GM23248 (cell line): Measurements from ENCODE around the gene PPP1R37. TPM values are rescaled to one million over a fixed set of nuclear protein-coding genes. Genes with fewer than 3 reads are reported as not detected.

Source experiments
- DNase-seq: peaks from one replicate; pipeline ENCODE4 v3.0.0-alpha.2; 2015
- H2AFZ ChIP-seq: fragments of 200-600 bp; sonication (generic); 2 replicates; pipeline ENCODE4 v1.6.1; 2016; ENCODE audit warnings: antibody characterized with exemption
- H3F3A ChIP-seq: fragments of 200-600 bp; sonication (generic); 2 replicates; pipeline ENCODE4 v1.6.1; 2016; ENCODE audit warnings: mild to moderate bottlenecking, antibody characterized with exemption, mixed run types; ENCODE audit not compliant: insufficient read depth
- H3K27ac ChIP-seq: fragments of 200-600 bp; sonication (generic); 2 replicates; pipeline ENCODE4 v1.5.1; 2016; ENCODE audit warnings: mild to moderate bottlenecking
- H3K27me3 ChIP-seq: fragments of 200-600 bp; sonication (generic); replicated peaks from 2 replicates; pipeline ENCODE4 v1.6.1; 2016; ENCODE audit warnings: mild to moderate bottlenecking; ENCODE audit not compliant: insufficient read depth
- H3K36me3 ChIP-seq: fragments of 200-600 bp; sonication (generic); 2 replicates; pipeline ENCODE4 v1.6.1; 2016; ENCODE audit warnings: low read depth, mild to moderate bottlenecking
- H3K4me1 ChIP-seq: fragments of 200-600 bp; sonication (generic); 2 replicates; pipeline ENCODE4 v1.6.1; 2016; ENCODE audit warnings: mild to moderate bottlenecking; ENCODE audit not compliant: insufficient read depth
- H3K4me2 ChIP-seq: fragments of 200-600 bp; sonication (generic); one replicate; pipeline ENCODE4 v1.6.1; 2016; ENCODE audit warnings: mild to moderate bottlenecking; ENCODE audit not compliant: unreplicated experiment
- H3K4me3 ChIP-seq: fragments of 200-600 bp; sonication (generic); 2 replicates; pipeline ENCODE4 v1.5.1; 2016; ENCODE audit warnings: mild to moderate bottlenecking
- H3K79me2 ChIP-seq: fragments of 200-600 bp; sonication (generic); 2 replicates; pipeline ENCODE4 v1.6.1; 2016; ENCODE audit warnings: mild to moderate bottlenecking; ENCODE audit not compliant: insufficient read depth
- H3K9ac ChIP-seq: fragments of 200-600 bp; sonication (generic); 2 replicates; pipeline ENCODE4 v1.6.1; 2016; ENCODE audit warnings: mild to moderate bottlenecking
- H3K9me2 ChIP-seq: fragments of 200-600 bp; sonication (generic); 2 replicates; pipeline ENCODE4 v1.6.1; 2016; ENCODE audit warnings: mixed run types, mild to moderate bottlenecking, moderate library complexity; ENCODE audit not compliant: insufficient read depth
- H3K9me3 ChIP-seq: fragments of 200-600 bp; sonication (generic); one replicate; pipeline ENCODE4 v1.6.1; 2017; ENCODE audit warnings: low read depth
- H4K20me1 ChIP-seq: fragments of 200-600 bp; sonication (generic); 2 replicates; pipeline ENCODE4 v1.6.0; 2016; ENCODE audit not compliant: insufficient read depth
- EZH2 ChIP-seq: fragments of 200-600 bp; sonication (generic); IDR thresholded peaks from 2 replicates; pipeline ENCODE4 v1.6.1; 2018; ENCODE audit warnings: antibody characterized with exemption, mild to moderate bottlenecking; ENCODE audit not compliant: insufficient read depth, poor library complexity, severe bottlenecking
- EZH2phosphoT487 ChIP-seq: fragments of 200-600 bp; sonication (generic); IDR thresholded peaks from 2 replicates; pipeline ENCODE4 v1.6.1; 2018; ENCODE audit warnings: antibody characterized with exemption, moderate library complexity, mild to moderate bottlenecking, low read depth; ENCODE audit not compliant: insufficient read depth
- WGBS, 2 experiments: methylation state at CpG; one replicate each; pipeline ENCODE4 v1.1.6; 2015 to 2017; ENCODE audit warnings: low lambda C conversion rate in 2 of 2, low coverage in 1 of 2; ENCODE audit errors: missing lambda C conversion rate in 2 of 2; 5-methylcytosine and 5-hydroxymethylcytosine counted together
- in situ Hi-C: fragments of 300-500 bp; cut with MboI; formaldehyde crosslinking; loops from 2 replicates; pipeline ENCODE4 v1.15.0; 2020
- polyA plus RNA-seq: library from polyadenylated mRNA; unstranded; fragments of >200 nt; fragmentation: Nextera tagmentation; extraction: Ambion mirVana; gene quantifications from 2 replicates; pipeline ENCODE4 v1.2.1, GENCODE V29; 2016
- total RNA-seq: library from RNA; depleted of rRNA; stranded (reverse); fragments of >200 nt; shearing (Covaris generic); gene quantifications from 2 replicates; pipeline ENCODE4 v1.2.3, GENCODE V29; 2014

Gene PPP1R37
- total and polyA plus RNA-seq, 2 experiments from 2014 or later = 1.9 to 43.8 TPM

GRCh38 chr19:45125975-45126493 lies 33.1 kb downstream of the PPP1R37 start:
- H3K4me3 ChIP-seq = no peak overlapping the region
- in situ Hi-C loops = no loop called here
- DNase-seq = peak; percentile 67
- 62 to 65% methylated on average over 12 of the region's 12 CpGs for WGBS, 2 experiments
- TF ChIP-seq EZH2phosphoT487 (no peak), EZH2 (no peak)
- no peak overlapping the region for H2AFZ ChIP-seq
- no peaks in the 10 kb centered on the region for H3K36me3 ChIP-seq
- no peaks in the 10 kb centered on the region for H3K4me1 ChIP-seq
- peaks cover 93% of the 10 kb centered on the region for H3K79me2 ChIP-seq
- no peaks in the 10 kb centered on the region for H3K9me2 ChIP-seq
- H3K9me3 ChIP-seq = no peaks in the 10 kb centered on the region
- no peaks in the 10 kb centered on the region for H3K27me3 ChIP-seq
- H3K27ac ChIP-seq = no peak overlapping the region
- no peak overlapping the region for H3K4me2 ChIP-seq
- no peak overlapping the region for H3K9ac ChIP-seq
- H4K20me1 ChIP-seq = peaks cover 5% of the 10 kb centered on the region
- H3F3A ChIP-seq = no peaks in the 10 kb centered on the region

DNA sequence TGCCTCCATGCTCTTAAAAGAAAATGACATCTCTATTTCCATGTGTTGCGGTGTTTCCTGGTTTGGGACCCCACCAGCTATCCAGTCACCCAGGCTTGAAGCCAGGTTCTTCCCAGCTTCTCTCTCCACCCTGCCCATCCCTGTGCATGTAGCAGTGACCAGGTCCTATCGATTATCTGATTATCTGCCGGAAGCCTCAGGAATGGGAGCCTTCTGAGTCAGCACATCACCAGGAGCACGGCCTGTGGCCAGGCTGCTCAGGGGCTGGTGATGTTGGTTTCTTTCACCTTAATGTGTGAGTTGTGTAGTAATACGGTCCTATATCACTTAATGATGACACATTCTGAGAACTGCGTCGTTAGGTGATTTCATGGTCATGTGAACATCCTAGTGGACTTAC lies 33.7 kb downstream of the PPP1R37 start:
- Histone ChIP-seq H3K4me2 (no peak overlapping the region), H3K79me2 (peaks cover 89% of the 10 kb centered on the region), H2AFZ (no peak overlapping the region), H3K4me1 (no peaks in the 10 kb centered on the region), H3K9ac (no peak overlapping the region), H3K27me3 (no peaks in the 10 kb centered on the region), H3K4me3 (no peak overlapping the region), H4K20me1 (peaks cover 3% of the 10 kb centered on the region; the same call in 1 of the 2 replicates), H3K27ac (no peak overlapping the region), H3F3A (no peaks in the 10 kb centered on the region), H3K9me2 (no peaks in the 10 kb centered on the region), H3K36me3 (no peaks in the 10 kb centered on the region), H3K9me3 (no peaks in the 10 kb centered on the region)
- TF ChIP-seq EZH2 = no peak
- no peak for TF ChIP-seq EZH2phosphoT487
- WGBS, 2 experiments = 89 to 90% methylated on average over 7 of the region's 7 CpGs
- in situ Hi-C loops = no loop called here
- no peak for DNase-seq

- in situ Hi-C loops = no loop called here
- no peaks in the 10 kb centered on the region for H3K27me3 ChIP-seq
- TF ChIP-seq EZH2phosphoT487 = no peak
- no peak for TF ChIP-seq EZH2
- H3K4me1 ChIP-seq = no peaks in the 10 kb centered on the region
- peaks cover 90% of the 10 kb centered on the region for H3K79me2 ChIP-seq
- H3K9me2 ChIP-seq = no peaks in the 10 kb centered on the region
- no peaks in the 10 kb centered on the region for H3K36me3 ChIP-seq
- no peak overlapping the region for H3K27ac ChIP-seq
- no peak overlapping the region for H2AFZ ChIP-seq
- H3K9ac ChIP-seq = no peak overlapping the region
- 98 to 100% methylated on average over 5 of the region's 5 CpGs for WGBS, 2 experiments
- H3F3A ChIP-seq = no peaks in the 10 kb centered on the region
- no peak for DNase-seq
- H4K20me1 ChIP-seq = peaks cover 3% of the 10 kb centered on the region; the same call in 1 of the 2 replicates
- no peak overlapping the region for H3K4me3 ChIP-seq
- H3K9me3 ChIP-seq = no peaks in the 10 kb centered on the region
- H3K4me2 ChIP-seq = no peak overlapping the region
Measured at GRCh38 chr19:45128146-45128545, 35.2 kb downstream of the PPP1R37 start.

- WGBS, 2 experiments = 96 to 100% methylated on average over 5 of the region's 5 CpGs
- H3K27me3 ChIP-seq = no peaks in the 10 kb centered on the region
- no peaks in the 10 kb centered on the region for H3K9me3 ChIP-seq
- DNase-seq = no peak
- H3K9ac ChIP-seq = no peak overlapping the region
- H3F3A ChIP-seq = no peaks in the 10 kb centered on the region
- H3K4me2 ChIP-seq = no peak overlapping the region
- H2AFZ ChIP-seq = no peak overlapping the region
- no peaks in the 10 kb centered on the region for H3K4me1 ChIP-seq
- no peaks in the 10 kb centered on the region for H3K9me2 ChIP-seq
- H3K79me2 ChIP-seq = peaks cover 90% of the 10 kb centered on the region
- H3K36me3 ChIP-seq = no peaks in the 10 kb centered on the region
- no peak for TF ChIP-seq EZH2
- no peak for TF ChIP-seq EZH2phosphoT487
- H3K27ac ChIP-seq = no peak overlapping the region
- in situ Hi-C loops = no loop called here
- no peak overlapping the region for H3K4me3 ChIP-seq
- peaks cover 3% of the 10 kb centered on the region; the same call in 1 of the 2 replicates for H4K20me1 ChIP-seq
Measured at GRCh38 chr19:45128806-45129205, 35.8 kb downstream of the PPP1R37 start.
